Muscle layer of duodenum (tissue), 2 donors: ENCODE measurements around the gene PHF11.

Source experiments
- H3K27ac ChIP-seq: one replicate; pipeline ENCODE4 v1.7.0; 2013; ENCODE audit warnings: mild to moderate bottlenecking, low read length
- H3K27me3 ChIP-seq: one replicate; pipeline ENCODE4 v1.7.0; 2013; ENCODE audit warnings: low read depth, mild to moderate bottlenecking, control low read depth, low read length
- H3K36me3 ChIP-seq, 2 donors: one replicate each; pipeline ENCODE4 v1.7.0; 2013; ENCODE audit warnings: low read length in 2 of 2, control low read depth in 1 of 2, mild to moderate bottlenecking in 1 of 2; ENCODE audit not compliant: insufficient read depth in 2 of 2, control insufficient read depth in 1 of 2
- H3K4me1 ChIP-seq, 2 donors: one replicate each; pipeline ENCODE4 v1.7.0; 2013; ENCODE audit warnings: low read length in 2 of 2, mild to moderate bottlenecking in 2 of 2, control low read depth in 1 of 2, moderate library complexity in 1 of 2; ENCODE audit not compliant: insufficient read depth in 2 of 2, control insufficient read depth in 1 of 2
- H3K4me3 ChIP-seq, 2 donors: one replicate each; pipeline ENCODE4 v1.7.0; 2013; ENCODE audit warnings: low read length in 2 of 2, low read depth in 1 of 2, mild to moderate bottlenecking in 1 of 2
- H3K9me3 ChIP-seq, 2 donors: one replicate each; pipeline ENCODE4 v1.7.0; 2013; ENCODE audit warnings: low read length in 2 of 2, control low read depth in 1 of 2, mild to moderate bottlenecking in 1 of 2; ENCODE audit not compliant: control insufficient read depth in 1 of 2
- donor health status: healthy.

PHF11 gene

GRCh38 chr13:49532593-49532992 is 36.8 kb downstream of the PHF11 start:
- H3K27me3 ChIP-seq, result no peaks in the 10 kb centered on the region
- peaks cover 4 to 14% of the 10 kb centered on the region in 2 donors for H3K36me3 ChIP-seq
- no peak overlapping the region for H3K27ac ChIP-seq
- H3K4me1 ChIP-seq, result no peaks in the 10 kb centered on the region
- H3K9me3 ChIP-seq, result no peaks in the 10 kb centered on the region
- H3K4me3 ChIP-seq, result no peak overlapping the region

- H3K4me1 ChIP-seq, result no peaks in the 10 kb centered on the region
- H3K4me3 ChIP-seq, result no peak overlapping the region
- H3K9me3 ChIP-seq, result no peaks in the 10 kb centered on the region
- H3K36me3 ChIP-seq, result peaks cover 4 to 13% of the 10 kb centered on the region in 2 donors
- H3K27ac ChIP-seq, result no peak overlapping the region
- H3K27me3 ChIP-seq, result no peaks in the 10 kb centered on the region
These were observed 37.3 kb downstream of the PHF11 start for GRCh38 chr13:49533011-49533410.

DNA sequence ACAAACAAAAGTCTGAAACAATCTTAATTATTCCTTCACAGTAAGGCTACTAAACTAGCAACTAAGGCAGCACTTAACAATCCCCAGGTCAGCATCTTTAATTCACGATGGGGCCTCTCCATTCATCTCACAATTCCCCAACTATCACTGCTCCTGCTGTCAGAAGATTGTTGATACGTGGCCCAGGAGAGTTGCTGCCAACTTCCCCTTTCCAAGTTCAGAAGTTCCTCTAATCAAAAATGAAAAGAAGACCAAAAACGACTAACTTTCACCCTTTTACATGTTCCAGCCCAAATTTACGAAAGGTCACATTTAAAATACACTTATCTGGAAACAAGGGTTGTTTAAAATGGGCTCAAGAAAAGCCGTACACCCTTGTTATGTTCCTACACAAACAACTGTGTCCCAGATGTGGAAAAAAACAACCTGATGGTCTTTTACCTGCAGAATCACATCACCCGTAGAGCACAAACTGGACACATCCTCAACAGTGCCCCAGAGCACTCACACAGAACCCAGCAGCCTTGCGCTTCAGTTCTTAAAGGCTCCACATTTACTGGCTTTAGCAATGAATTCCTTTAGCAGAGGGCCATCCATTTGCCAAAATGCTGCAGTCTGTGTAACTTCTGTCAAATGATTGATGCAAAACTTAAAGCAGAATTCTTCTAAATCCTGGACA is 38.0 kb downstream of the PHF11 start:
- Histone ChIP-seq H3K27ac (no peak overlapping the region), H3K4me3 (no peak overlapping the region), H3K4me1 (no peaks in the 10 kb centered on the region), H3K27me3 (no peaks in the 10 kb centered on the region), H3K36me3 (peaks cover 4 to 5% of the 10 kb centered on the region in 2 donors), H3K9me3 (no peaks in the 10 kb centered on the region)

DNA sequence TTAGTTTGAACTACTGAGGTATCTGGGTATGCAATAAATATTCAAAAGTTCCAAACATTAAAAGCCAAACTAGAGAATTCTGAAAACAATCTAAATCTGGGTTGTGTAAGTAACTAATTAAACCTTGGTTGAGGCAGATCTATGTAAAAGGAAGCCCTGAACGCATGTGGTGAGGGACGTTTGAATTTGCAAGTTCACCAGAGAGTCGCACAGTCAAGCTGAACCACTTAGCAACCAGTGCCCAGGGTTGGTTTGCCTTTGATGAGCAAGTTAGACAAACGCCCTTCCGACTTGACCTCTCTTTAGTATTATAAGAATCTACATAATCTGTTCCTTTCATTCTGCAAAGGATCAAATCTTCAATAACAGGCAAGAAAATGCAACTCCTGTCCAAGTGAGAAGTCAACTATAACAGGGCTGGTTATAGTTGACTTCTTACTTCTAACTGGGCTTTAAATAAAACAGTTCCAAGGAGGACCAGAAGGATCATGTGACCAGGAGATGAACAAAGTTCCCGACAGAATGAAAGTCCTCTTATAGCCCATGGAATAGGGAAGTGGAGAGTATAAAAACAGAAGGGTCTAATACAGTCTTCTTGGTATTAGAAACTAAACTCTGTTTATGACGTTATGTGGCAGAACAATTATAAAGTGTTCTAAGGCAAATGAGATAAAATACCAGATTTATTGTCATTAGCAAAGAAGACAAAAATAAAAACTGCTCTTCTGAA is 40.6 kb downstream of the PHF11 start:
- peaks cover 15 to 18% of the 10 kb centered on the region in 2 donors for H3K36me3 ChIP-seq
- H3K4me1 ChIP-seq, result peaks cover 0 to 7% of the 10 kb centered on the region in 2 donors
- no peak overlapping the region for H3K4me3 ChIP-seq
- H3K9me3 ChIP-seq, result no peaks in the 10 kb centered on the region
- H3K27me3 ChIP-seq, result no peaks in the 10 kb centered on the region
- no peak overlapping the region for H3K27ac ChIP-seq

- no peak overlapping the region for H3K27ac ChIP-seq
- H3K27me3 ChIP-seq, result no peaks in the 10 kb centered on the region
- H3K4me1 ChIP-seq, result peaks cover 0 to 7% of the 10 kb centered on the region in 2 donors
- H3K9me3 ChIP-seq, result no peaks in the 10 kb centered on the region
- peaks cover 18 to 20% of the 10 kb centered on the region in 2 donors for H3K36me3 ChIP-seq
- no peak overlapping the region for H3K4me3 ChIP-seq
These were observed 42.7 kb downstream of the PHF11 start for GRCh38 chr13:49538404-49538803.

DNA sequence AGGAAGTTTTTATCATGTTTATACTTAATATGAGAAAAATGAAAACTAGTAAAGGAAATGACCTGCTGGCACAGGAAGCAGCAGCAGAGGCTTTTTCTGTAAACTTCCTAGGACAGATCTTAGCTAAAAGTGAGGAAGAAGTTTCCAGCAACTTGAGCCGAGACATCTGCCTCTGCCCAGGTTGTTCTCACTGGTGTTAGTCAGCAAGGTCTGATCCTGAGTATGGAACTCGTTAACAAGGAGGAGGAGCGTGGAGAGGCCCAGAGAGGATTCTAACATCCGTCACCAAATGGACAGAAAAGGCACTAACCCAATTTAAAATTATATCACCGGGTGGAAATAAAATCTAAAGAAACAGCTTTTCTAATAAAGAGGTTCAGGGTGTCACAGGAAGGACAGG is 43.6 kb downstream of the PHF11 start:
- Histone ChIP-seq H3K4me1 (peaks cover 0 to 7% of the 10 kb centered on the region in 2 donors), H3K4me3 (no peak overlapping the region), H3K27ac (no peak overlapping the region), H3K27me3 (no peaks in the 10 kb centered on the region), H3K36me3 (peaks cover 14 to 20% of the 10 kb centered on the region in 2 donors), H3K9me3 (no peaks in the 10 kb centered on the region)

DNA sequence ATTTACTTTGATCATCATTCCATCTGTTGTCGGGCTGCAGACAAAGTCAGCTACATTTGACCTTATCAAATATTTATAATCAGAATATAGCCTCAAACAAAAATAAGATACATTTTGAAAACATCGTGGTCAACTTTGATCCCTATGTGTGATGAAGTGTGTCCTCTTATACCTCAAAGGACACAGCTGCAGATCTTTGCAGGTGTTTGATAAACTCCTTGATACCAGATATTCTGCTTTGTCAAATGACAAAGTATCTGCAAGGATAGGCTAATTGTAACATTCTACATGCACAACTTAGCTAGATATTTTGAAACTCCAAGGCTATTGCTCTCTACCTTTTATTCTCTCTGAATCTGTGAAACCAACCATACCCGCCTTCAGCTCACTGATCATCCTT is 44.0 kb downstream of the PHF11 start:
- Histone ChIP-seq H3K4me1 (peaks cover 0 to 7% of the 10 kb centered on the region in 2 donors), H3K27ac (no peak overlapping the region), H3K27me3 (no peaks in the 10 kb centered on the region), H3K4me3 (no peak overlapping the region), H3K36me3 (peaks cover 14 to 20% of the 10 kb centered on the region in 2 donors), H3K9me3 (no peaks in the 10 kb centered on the region)

DNA sequence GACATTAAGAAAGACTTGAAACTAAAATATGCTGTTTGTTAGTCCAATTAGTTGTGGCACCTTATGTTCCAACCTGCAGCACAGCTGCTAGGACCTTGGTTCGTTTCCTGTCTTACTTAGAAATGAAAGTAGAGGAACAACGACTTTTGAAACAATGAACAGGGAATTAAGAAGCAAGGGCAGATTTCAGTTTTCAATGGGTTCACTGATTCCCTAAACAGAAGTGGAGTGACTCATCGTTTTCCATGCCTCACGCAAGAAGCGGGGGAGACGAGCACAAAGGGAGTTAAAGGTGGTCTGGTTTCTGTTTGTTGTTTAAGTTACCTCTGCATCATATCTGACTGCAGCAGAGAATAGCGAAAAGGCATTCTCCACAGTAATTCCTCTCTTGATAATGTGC is 44.8 kb downstream of the PHF11 start:
- H3K9me3 ChIP-seq, result no peaks in the 10 kb centered on the region
- H3K4me1 ChIP-seq, result peaks cover 0 to 7% of the 10 kb centered on the region in 2 donors
- H3K4me3 ChIP-seq, result no peak overlapping the region
- peaks cover 14 to 20% of the 10 kb centered on the region in 2 donors for H3K36me3 ChIP-seq
- H3K27me3 ChIP-seq, result no peaks in the 10 kb centered on the region
- no peak overlapping the region for H3K27ac ChIP-seq

DNA sequence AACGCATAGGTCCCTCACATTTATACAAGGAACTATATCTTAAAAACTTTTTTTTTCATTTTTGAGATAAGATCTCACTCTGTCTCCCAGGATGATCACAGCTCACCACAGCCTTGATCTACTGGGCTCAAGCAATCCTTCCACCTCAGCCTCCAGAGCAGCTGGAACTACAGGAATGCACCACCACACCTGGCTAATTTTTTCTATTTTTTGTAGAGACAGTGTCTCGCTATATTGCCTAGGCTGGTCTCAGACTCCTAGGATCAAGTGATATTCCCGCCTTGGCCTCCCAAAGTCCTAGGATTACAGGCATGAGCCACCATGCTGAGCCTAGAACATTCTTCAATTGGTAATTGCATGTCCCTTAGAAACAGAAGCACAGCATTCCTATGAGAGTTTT is 47.9 kb downstream of the PHF11 start:
- Histone ChIP-seq H3K9me3 (no peaks in the 10 kb centered on the region), H3K36me3 (peaks cover 14 to 40% of the 10 kb centered on the region in 2 donors), H3K27ac (no peak overlapping the region), H3K4me3 (no peak overlapping the region), H3K4me1 (peaks cover 0 to 7% of the 10 kb centered on the region in 2 donors), H3K27me3 (no peaks in the 10 kb centered on the region)

- Histone ChIP-seq H3K36me3 (peaks cover 10 to 46% of the 10 kb centered on the region in 2 donors), H3K9me3 (no peaks in the 10 kb centered on the region), H3K27me3 (no peaks in the 10 kb centered on the region), H3K27ac (no peak overlapping the region), H3K4me1 (no peaks in the 10 kb centered on the region), H3K4me3 (no peak overlapping the region)
These were observed 49.9 kb downstream of the PHF11 start for GRCh38 chr13:49545661-49546060.

- H3K9me3 ChIP-seq, result no peaks in the 10 kb centered on the region
- H3K27ac ChIP-seq, result no peak overlapping the region
- H3K27me3 ChIP-seq, result no peaks in the 10 kb centered on the region
- H3K4me3 ChIP-seq, result no peak overlapping the region
- no peaks in the 10 kb centered on the region for H3K4me1 ChIP-seq
- peaks cover 9 to 42% of the 10 kb centered on the region in 2 donors for H3K36me3 ChIP-seq
These were observed 50.8 kb downstream of the PHF11 start for GRCh38 chr13:49546561-49546960.
